Ectodermal cell (in vitro differentiated cells): ENCODE results near the gene ANKRD39.

Source experiments
- H3K27ac ChIP-seq: 2 replicates; pipeline ENCODE4 v1.7.0; 2013; ENCODE audit warnings: mild to moderate bottlenecking, low read depth, low read length; ENCODE audit not compliant: insufficient read depth, poor library complexity, severe bottlenecking
- H3K27me3 ChIP-seq: 2 replicates; pipeline ENCODE4 v1.7.0; 2013; ENCODE audit warnings: mild to moderate bottlenecking, low read length; ENCODE audit not compliant: insufficient read depth, control insufficient read depth, poor library complexity, severe bottlenecking
- H3K36me3 ChIP-seq: one replicate; pipeline ENCODE4 v1.7.0; 2013; ENCODE audit warnings: low read length; ENCODE audit not compliant: control insufficient read depth, insufficient read depth
- H3K4me1 ChIP-seq: one replicate; pipeline ENCODE4 v1.7.0; 2013; ENCODE audit warnings: low read length; ENCODE audit not compliant: control insufficient read depth, insufficient read depth
- H3K4me3 ChIP-seq: 2 replicates; pipeline ENCODE4 v1.7.0; 2013; ENCODE audit warnings: low read depth, low read length, control low read depth; ENCODE audit not compliant: insufficient read depth
- H3K9me3 ChIP-seq: 2 replicates; pipeline ENCODE4 v1.7.0; 2013; ENCODE audit warnings: mild to moderate bottlenecking, low read length, moderate library complexity; ENCODE audit not compliant: control insufficient read depth
- WGBS, 2 experiments: methylation state at CpG; one replicate each; pipeline ENCODE4 v1.1.7; 2013; ENCODE audit warnings: missing lambda C conversion rate in 2 of 2; 5-methylcytosine and 5-hydroxymethylcytosine counted together

ANKRD39 gene

DNA sequence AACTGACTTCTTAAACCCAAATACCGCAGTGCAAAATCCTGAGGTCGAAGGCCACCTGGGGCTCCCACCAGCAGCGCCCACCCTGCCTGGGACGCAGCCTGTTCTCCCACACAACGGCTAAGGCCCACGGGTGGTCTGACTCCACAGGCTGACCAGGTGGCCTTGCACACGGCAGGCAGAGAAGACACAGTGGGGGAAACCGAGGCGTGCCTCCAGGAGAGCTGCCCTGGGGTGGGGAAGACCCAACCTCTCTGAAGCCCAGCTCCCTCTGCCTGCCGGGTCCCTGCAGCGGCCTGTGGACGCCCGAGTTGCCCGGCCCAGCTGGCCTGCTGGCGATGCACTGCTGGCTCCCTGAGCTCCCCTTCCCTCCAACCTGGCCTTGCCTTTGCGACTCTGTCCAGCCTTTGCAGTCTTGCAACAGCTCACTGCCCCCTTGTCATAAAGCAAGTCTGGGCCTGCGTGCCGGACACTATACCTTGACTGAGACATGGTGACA lies 21.8 kb upstream of the ANKRD39 start:
- Histone ChIP-seq H3K27ac (no peak overlapping the region), H3K9me3 (no peaks in the 10 kb centered on the region), H3K4me3 (no peak overlapping the region), H3K27me3 (no peaks in the 10 kb centered on the region), H3K4me1 (peaks cover 66% of the 10 kb centered on the region), H3K36me3 (no peaks in the 10 kb centered on the region)
- WGBS, 2 experiments = 93% methylated on average over 18 of the region's 18 CpGs

DNA sequence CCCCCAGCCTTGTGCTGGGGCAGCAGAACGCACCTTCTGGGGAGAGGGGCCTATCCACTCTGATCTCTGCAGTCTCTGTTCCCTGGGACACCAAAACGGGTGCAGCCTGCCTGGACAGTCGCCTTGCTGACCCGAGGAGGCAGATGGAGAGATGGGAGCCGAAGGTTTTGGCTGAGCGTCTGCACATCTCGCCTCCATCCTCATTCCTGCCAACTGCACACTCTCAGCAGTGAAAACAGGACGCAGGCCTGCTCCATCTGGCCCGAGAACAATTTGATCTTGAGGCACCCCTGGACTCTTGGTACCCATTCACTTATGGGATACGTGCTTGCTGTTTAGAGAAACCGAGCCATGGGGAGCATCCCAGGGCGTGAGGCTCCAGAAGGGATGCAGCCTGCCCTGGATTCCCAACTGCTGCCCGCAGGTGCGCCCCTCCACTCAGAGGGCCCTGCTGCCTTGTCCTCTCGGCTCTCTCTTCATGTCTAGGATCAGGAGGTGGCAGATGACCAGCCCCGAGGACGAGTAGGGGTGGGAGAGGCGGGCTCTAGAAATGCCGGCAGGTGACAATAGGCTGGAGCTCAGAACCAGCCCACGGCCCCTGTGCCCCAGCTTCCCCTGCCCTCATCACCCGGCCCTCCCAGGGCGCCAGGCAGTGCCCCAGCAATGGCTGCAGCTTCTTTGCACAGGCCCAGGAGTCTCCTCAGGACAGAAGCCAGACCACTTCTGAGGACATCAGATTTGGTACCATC lies 21.2 kb upstream of the ANKRD39 start:
- no peaks in the 10 kb centered on the region for H3K36me3 ChIP-seq
- no peak overlapping the region for H3K4me3 ChIP-seq
- H3K4me1 ChIP-seq = peaks cover 68% of the 10 kb centered on the region
- no peak overlapping the region for H3K27ac ChIP-seq
- 92 to 93% methylated on average over 22 of the region's 22 CpGs for WGBS, 2 experiments
- H3K27me3 ChIP-seq = no peaks in the 10 kb centered on the region
- H3K9me3 ChIP-seq = no peaks in the 10 kb centered on the region

DNA sequence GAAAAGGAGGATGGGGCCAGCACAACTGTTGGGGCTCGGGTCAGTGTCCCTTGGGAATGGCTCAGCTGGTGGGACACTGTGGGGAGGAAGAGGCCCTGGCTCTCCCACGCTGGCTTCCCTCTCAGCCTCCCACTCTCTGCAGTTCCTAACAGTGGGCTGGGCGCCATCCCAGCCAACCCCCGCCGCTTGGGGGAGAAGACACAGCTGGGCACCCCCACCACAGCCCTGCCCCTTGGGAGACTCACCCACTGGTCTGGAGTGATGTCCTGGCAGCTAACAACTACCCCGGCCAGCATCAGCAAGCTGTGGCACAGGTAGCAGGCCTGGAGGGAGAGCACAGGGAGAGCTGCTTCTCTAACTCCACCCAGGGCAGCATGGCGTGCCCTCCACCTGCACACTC lies 20.4 kb upstream of the ANKRD39 start:
- Histone ChIP-seq H3K27me3 (no peaks in the 10 kb centered on the region), H3K9me3 (no peaks in the 10 kb centered on the region), H3K4me3 (no peak overlapping the region), H3K27ac (no peak overlapping the region), H3K4me1 (peaks cover 67% of the 10 kb centered on the region), H3K36me3 (no peaks in the 10 kb centered on the region)
- WGBS, 2 experiments = 88 to 93% methylated on average over 7 of the region's 7 CpGs

- no peak overlapping the region for H3K4me3 ChIP-seq
- no peaks in the 10 kb centered on the region for H3K9me3 ChIP-seq
- no peaks in the 10 kb centered on the region for H3K36me3 ChIP-seq
- H3K4me1 ChIP-seq = peaks cover 62% of the 10 kb centered on the region
- H3K27ac ChIP-seq = no peak overlapping the region
- 91% methylated on average over 15 of the region's 15 CpGs for WGBS, 2 experiments
- H3K27me3 ChIP-seq = no peaks in the 10 kb centered on the region
Observed at GRCh38 chr2:96877631-96878092, 19.8 kb upstream of the ANKRD39 start.

GRCh38 chr2:96877042-96877451 lies 19.2 kb upstream of the ANKRD39 start:
- no peak overlapping the region for H3K27ac ChIP-seq
- H3K4me1 ChIP-seq = peaks cover 56% of the 10 kb centered on the region
- H3K9me3 ChIP-seq = no peaks in the 10 kb centered on the region
- no peaks in the 10 kb centered on the region for H3K27me3 ChIP-seq
- whole genome bisulfite sequencing, 2 experiments = 75 to 83% methylated on average over 6 of the region's 6 CpGs
- no peaks in the 10 kb centered on the region for H3K36me3 ChIP-seq
- no peak overlapping the region for H3K4me3 ChIP-seq

- 80 to 83% methylated on average over 16 of the region's 16 CpGs for WGBS, 2 experiments
Observed at GRCh38 chr2:96876269-96877041, 18.6 kb upstream of the ANKRD39 start.

GRCh38 chr2:96875498-96876268 lies 17.9 kb upstream of the ANKRD39 start:
- WGBS, 2 experiments = 35 to 36% methylated on average over 14 of the region's 14 CpGs

More at GRCh38 chr2:96876269-96877041, 18.6 kb upstream of the ANKRD39 start:
- no peaks in the 10 kb centered on the region for H3K9me3 ChIP-seq
- peaks cover 50% of the 10 kb centered on the region for H3K4me1 ChIP-seq
- peak overlapping the region; percentile 64 for H3K27ac ChIP-seq
- H3K36me3 ChIP-seq = no peaks in the 10 kb centered on the region
- no peak overlapping the region for H3K4me3 ChIP-seq
- no peaks in the 10 kb centered on the region for H3K27me3 ChIP-seq

GRCh38 chr2:96874198-96874831 lies 16.5 kb upstream of the ANKRD39 start:
- no peak overlapping the region for H3K4me3 ChIP-seq
- no peak overlapping the region for H3K27ac ChIP-seq
- no peaks in the 10 kb centered on the region for H3K27me3 ChIP-seq
- H3K4me1 ChIP-seq = peaks cover 44% of the 10 kb centered on the region
- H3K9me3 ChIP-seq = no peaks in the 10 kb centered on the region
- H3K36me3 ChIP-seq = no peaks in the 10 kb centered on the region
- WGBS, 2 experiments = 79 to 82% methylated on average over 18 of the region's 18 CpGs

More at GRCh38 chr2:96875498-96876268, 17.9 kb upstream of the ANKRD39 start:
- Histone ChIP-seq H3K36me3 (no peaks in the 10 kb centered on the region), H3K4me3 (no peak overlapping the region), H3K27ac (peak overlapping the region; percentile 64), H3K4me1 (peaks cover 46% of the 10 kb centered on the region), H3K27me3 (no peaks in the 10 kb centered on the region), H3K9me3 (no peaks in the 10 kb centered on the region)

GRCh38 chr2:96873651-96874096 lies 15.9 kb upstream of the ANKRD39 start:
- Histone ChIP-seq H3K36me3 (no peaks in the 10 kb centered on the region), H3K9me3 (no peaks in the 10 kb centered on the region), H3K4me3 (no peak overlapping the region), H3K4me1 (peaks cover 44% of the 10 kb centered on the region), H3K27ac (no peak overlapping the region), H3K27me3 (no peaks in the 10 kb centered on the region)
- 69 to 74% methylated on average over 8 of the region's 8 CpGs for WGBS, 2 experiments
